ENCODE results near the gene FHOD3.

DNA sequence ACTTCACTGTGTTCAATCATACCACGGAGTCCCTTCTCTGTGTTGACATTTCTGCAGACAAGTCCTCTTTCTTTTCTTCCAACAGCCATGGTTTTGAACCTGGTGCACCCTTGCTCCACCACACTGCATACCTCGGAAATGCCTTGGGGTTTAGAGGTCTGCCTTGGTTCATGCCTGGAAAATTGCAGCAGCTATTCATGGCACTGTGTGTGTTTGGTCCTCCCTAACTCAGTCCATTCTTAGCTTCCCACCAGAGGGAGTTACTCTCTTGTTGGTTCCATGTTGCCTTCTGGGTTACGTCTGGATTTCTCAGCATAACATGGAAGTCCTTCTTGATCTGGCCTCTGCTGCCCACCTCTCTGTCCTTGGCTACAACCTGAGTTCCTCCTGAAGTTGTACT, 206.0 kb downstream of the FHOD3 start:
- TF ChIP-seq POLR2A (IDR thresholded peaks at IDR 0.05; ENCODE audit: extremely low read depth, insufficient read length), result no peak
- no peak for TF ChIP-seq MAX (IDR thresholded peaks at IDR 0.05; ENCODE audit: low read depth, low read length)
- no peak for TF ChIP-seq CTCF (IDR thresholded peaks at IDR 0.05; ENCODE audit: low read depth, low read length)
